Esophagus squamous epithelium (tissue), 4 donors: Measurements from ENCODE around the gene DACT2.

ENCODE experiments used
- POLR2A ChIP-seq, 4 donors: fragments of 450-650 bp; IDR thresholded peaks; one replicate each; pipeline ENCODE4 v1.6.1; 2017; ENCODE audit warnings: antibody characterized with exemption in 4 of 4, mild to moderate bottlenecking in 4 of 4, moderate library complexity in 3 of 4
- TF ChIP-seq, protein P1 (sequence below), 6 experiments: fragments of 450-650 bp in 4 of 6; fragments of 200-600 bp in 2 of 6; sonication (generic) in 2 of 6; IDR thresholded peaks; one replicate each; pipeline ENCODE4 v1.5.1; 2016 to 2019; ENCODE audit warnings: antibody characterized with exemption in 6 of 6, mild to moderate bottlenecking in 4 of 6, moderate library complexity in 4 of 6

DNA sequence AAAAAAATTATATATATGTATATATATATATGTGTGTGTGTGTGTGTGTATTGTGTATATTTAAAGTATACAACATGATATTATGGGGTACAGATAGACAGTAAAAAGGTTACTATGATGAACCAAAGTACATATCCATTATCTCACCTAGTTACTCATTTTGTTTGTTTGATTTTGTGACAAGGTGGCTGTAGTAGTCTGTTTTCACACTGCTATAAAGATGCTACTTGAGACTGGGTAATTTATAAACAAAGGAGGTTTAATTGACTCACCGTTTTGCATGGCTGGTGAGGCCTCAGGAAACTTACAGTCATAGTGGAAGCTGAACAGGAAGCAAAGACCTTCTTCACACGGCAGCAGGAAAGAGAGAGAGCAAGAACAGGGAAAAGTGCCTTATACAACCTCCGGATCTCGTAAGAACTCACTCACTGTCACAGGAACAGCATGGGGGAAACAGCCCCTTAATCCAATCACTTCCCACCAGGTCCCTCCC is 30.2 kb upstream of the DACT2 start:
- TF ChIP-seq POLR2A (IDR thresholded peaks at IDR 0.05), result no peak
- TF ChIP-seq, protein P1, sequence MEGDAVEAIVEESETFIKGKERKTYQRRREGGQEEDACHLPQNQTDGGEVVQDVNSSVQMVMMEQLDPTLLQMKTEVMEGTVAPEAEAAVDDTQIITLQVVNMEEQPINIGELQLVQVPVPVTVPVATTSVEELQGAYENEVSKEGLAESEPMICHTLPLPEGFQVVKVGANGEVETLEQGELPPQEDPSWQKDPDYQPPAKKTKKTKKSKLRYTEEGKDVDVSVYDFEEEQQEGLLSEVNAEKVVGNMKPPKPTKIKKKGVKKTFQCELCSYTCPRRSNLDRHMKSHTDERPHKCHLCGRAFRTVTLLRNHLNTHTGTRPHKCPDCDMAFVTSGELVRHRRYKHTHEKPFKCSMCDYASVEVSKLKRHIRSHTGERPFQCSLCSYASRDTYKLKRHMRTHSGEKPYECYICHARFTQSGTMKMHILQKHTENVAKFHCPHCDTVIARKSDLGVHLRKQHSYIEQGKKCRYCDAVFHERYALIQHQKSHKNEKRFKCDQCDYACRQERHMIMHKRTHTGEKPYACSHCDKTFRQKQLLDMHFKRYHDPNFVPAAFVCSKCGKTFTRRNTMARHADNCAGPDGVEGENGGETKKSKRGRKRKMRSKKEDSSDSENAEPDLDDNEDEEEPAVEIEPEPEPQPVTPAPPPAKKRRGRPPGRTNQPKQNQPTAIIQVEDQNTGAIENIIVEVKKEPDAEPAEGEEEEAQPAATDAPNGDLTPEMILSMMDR (IDR thresholded peaks at IDR 0.05), result no peak
